Uterus (tissue), 2 donors: ENCODE data around the gene SNAPC4.
"Not testable (repeated sequence)": the region's sequence is repeated elsewhere in the genome, so short reads cannot be mapped to it uniquely, and the experiment has no call there.

Experiments
- POLR2A ChIP-seq, 2 donors: fragments of 450-650 bp; IDR thresholded peaks; one replicate each; pipeline ENCODE4 v1.6.1; 2016; ENCODE audit warnings: antibody characterized with exemption in 2 of 2, mild to moderate bottlenecking in 1 of 2, moderate library complexity in 1 of 2
- TF ChIP-seq, protein P1 (sequence below), 4 experiments: fragments of 200-600 bp in 2 of 4; fragments of 450-650 bp in 2 of 4; sonication (generic) in 2 of 4; IDR thresholded peaks; one replicate each; pipeline ENCODE4 v1.5.1; 2016 to 2019; ENCODE audit warnings: antibody characterized with exemption in 4 of 4, mild to moderate bottlenecking in 2 of 4, moderate library complexity in 1 of 4

DNA sequence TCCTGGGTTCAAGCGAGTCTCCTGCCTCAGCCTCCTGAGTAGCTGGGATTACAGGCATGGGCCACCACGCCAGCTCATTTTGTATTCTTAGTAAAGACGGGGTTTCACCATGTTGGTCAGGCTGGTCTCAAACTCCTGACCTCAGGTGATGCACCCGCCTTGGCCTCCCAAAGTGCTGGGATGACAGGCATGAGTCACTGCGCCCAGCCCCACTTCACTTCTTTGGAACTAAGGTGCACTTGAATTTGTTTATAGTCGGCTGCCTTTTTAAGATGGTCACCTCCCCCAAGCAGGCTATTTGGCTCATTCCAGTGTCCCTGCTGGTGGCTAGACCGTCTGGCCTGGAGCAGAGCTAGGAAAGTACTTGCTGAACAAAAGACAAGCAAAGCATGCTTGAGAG is 25.4 kb upstream of the SNAPC4 start:
- TF ChIP-seq POLR2A (IDR thresholded peaks at IDR 0.05), result not testable (repeated sequence)
- TF ChIP-seq, protein P1, sequence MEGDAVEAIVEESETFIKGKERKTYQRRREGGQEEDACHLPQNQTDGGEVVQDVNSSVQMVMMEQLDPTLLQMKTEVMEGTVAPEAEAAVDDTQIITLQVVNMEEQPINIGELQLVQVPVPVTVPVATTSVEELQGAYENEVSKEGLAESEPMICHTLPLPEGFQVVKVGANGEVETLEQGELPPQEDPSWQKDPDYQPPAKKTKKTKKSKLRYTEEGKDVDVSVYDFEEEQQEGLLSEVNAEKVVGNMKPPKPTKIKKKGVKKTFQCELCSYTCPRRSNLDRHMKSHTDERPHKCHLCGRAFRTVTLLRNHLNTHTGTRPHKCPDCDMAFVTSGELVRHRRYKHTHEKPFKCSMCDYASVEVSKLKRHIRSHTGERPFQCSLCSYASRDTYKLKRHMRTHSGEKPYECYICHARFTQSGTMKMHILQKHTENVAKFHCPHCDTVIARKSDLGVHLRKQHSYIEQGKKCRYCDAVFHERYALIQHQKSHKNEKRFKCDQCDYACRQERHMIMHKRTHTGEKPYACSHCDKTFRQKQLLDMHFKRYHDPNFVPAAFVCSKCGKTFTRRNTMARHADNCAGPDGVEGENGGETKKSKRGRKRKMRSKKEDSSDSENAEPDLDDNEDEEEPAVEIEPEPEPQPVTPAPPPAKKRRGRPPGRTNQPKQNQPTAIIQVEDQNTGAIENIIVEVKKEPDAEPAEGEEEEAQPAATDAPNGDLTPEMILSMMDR (IDR thresholded peaks at IDR 0.05), result not testable (repeated sequence)
